GM19455 (cell line): ENCODE measurements around the gene MTHFS.

Experiments used
- ATAC-seq: cut with Tn5 transposase; IDR thresholded peaks from one replicate; pipeline ENCODE4 v1.9.1; 2021; ENCODE audit not compliant: unreplicated experiment

The MTHFS gene

DNA sequence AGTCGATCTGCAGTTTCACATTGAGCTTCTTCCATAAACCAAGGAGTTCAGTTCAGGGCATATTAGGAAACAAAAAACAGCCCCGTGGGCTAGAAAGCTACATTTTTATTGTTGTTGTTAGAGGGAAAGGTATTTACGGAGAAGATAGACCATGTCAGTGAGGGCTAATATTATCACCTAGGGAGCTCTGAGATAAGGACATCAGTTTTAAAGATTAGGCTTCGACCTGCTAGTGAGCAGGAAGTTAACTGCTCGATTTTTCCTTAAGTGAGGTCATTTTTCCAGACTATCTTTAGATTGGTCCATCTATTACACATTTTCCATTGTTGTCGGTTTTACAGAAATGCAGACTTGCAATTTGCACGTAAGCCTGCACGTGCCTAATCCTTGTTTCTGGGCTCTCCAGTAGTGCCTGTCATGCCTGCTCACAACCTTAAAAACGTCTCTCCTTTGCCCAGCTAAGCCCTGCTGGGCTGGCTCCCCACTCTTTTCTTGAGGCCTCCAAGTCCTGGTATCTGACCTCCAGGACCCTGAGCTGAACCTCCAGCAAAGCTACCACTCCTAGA lies 72.6 kb downstream of the MTHFS start:
- no peak for ATAC-seq

GRCh38 chr15:79820820-79821219 lies 76.0 kb downstream of the MTHFS start:
- ATAC-seq, result no peak

- ATAC-seq, result no peak
Measured at GRCh38 chr15:79820176-79820575, 76.6 kb downstream of the MTHFS start.

GRCh38 chr15:79816571-79816970 lies 80.2 kb downstream of the MTHFS start:
- ATAC-seq, result no peak

DNA sequence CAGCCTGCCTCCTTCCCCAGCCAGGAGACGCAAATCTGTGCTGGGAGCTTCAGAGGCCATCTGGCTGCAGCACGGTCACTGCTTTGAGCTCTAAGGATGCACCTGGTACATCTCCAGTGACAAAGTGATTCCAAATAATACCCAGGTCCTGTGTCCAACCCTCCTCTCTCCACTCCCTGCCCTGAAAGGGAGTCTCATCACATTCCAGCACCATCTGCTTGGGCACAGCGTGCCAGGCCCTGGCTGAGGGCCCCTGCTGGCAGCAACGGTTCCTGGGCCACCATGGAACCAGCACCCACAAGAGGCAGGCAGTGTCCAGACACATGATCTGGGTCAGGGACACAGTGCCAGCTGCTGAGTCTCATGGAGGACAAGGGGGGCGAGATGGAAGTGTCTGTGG lies 81.3 kb downstream of the MTHFS start:
- ATAC-seq, result no peak

- ATAC-seq, result no peak
Measured at GRCh38 chr15:79812541-79812940, 84.3 kb downstream of the MTHFS start.

GRCh38 chr15:79811406-79812405 lies 85.1 kb downstream of the MTHFS start:
- no peak for ATAC-seq

DNA sequence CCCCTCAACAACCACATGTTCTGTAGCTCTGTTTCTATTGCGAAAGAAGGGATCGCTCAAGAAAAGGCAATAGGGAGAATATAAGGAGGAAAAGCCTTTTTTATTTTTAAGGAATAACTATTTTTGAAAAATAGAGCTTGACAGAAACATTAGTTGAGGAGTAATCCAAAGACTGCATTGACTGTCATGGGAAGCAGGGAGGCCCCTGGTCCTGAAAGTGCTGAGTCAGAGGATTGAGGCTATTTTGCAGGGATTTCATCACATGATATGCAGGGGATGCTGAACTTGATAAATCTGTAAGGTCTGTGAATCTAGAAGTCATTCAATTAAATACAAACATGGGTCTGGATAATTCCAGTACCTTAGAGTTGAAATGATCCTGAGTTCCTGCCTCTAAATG lies 92.0 kb downstream of the MTHFS start:
- no peak for ATAC-seq

GRCh38 chr15:79798311-79798710 lies 98.5 kb downstream of the MTHFS start:
- no peak for ATAC-seq
